MCF 10A (cell line): ENCODE results near the gene ERC2. TPM values are rescaled to one million over a fixed set of nuclear protein-coding genes. Genes with fewer than 3 reads are reported as not detected.

Experiments used
- BruUV-seq: library from RNA; stranded (reverse); fragments of 400-500 nt; replicated peaks from 2 replicates; lab custom pipeline; 2021; lab: Mats Ljungman, UMichigan
- CTCF ChIA-PET: fragments of 300-600 bp; sonication (Branson Sonifier 250); formaldehyde crosslinking; extraction: SDS; loops from one replicate; lab custom pipeline; 2021; ENCODE audit warnings: antibody characterized with exemption, inconsistent platforms; lab: Yijun Ruan, JAX
- POLR2A ChIA-PET: fragments of 300-600, 350-650 bp; sonication (Branson Sonifier 250); formaldehyde crosslinking; extraction: SDS; loops from one replicate; lab custom pipeline; 2020; ENCODE audit warnings: antibody characterized with exemption, inconsistent platforms; lab: Yijun Ruan, JAX
- DNase-seq: peaks from one replicate; pipeline ENCODE4 v3.0.0-alpha.2; 2018; ENCODE audit not compliant: unreplicated experiment
- H3K27ac Mint-ChIP-seq: one replicate; pipeline ENCODE4 v1.8.0; 2022; ENCODE audit warnings: mild to moderate bottlenecking, low read depth, mixed read lengths; ENCODE audit not compliant: unreplicated experiment
- H3K27me3 Mint-ChIP-seq: one replicate; pipeline ENCODE4 v1.8.0; 2022; ENCODE audit warnings: mixed read lengths; ENCODE audit not compliant: insufficient read depth, unreplicated experiment
- H3K36me3 Mint-ChIP-seq: one replicate; pipeline ENCODE4 v1.8.0; 2022; ENCODE audit warnings: mild to moderate bottlenecking, moderate library complexity, mixed read lengths; ENCODE audit not compliant: insufficient read depth, unreplicated experiment
- H3K4me1 Mint-ChIP-seq: one replicate; pipeline ENCODE4 v1.8.0; 2022; ENCODE audit warnings: mixed read lengths; ENCODE audit not compliant: insufficient read depth, unreplicated experiment
- H3K4me3 Mint-ChIP-seq: one replicate; pipeline ENCODE4 v1.8.0; 2022; ENCODE audit warnings: mild to moderate bottlenecking, moderate library complexity, mixed read lengths; ENCODE audit not compliant: unreplicated experiment
- H3K9me3 Mint-ChIP-seq: one replicate; pipeline ENCODE4 v1.8.0; 2022; ENCODE audit warnings: mixed read lengths; ENCODE audit not compliant: unreplicated experiment
- CTCF ChIP-seq: fragments of 200-600 bp; IDR thresholded peaks from one replicate; pipeline ENCODE4 v1.8.0; 2022; ENCODE audit warnings: antibody characterized with exemption, mild to moderate bottlenecking; ENCODE audit not compliant: unreplicated experiment
- intact Hi-C: fragments of 100-400 bp; cut with micrococcal nuclease; formaldehyde crosslinking; loops from 2 replicates; pipeline ENCODE4 v1.14.1; 2022
- total RNA-seq: library from RNA; stranded (reverse); gene quantifications from 2 replicates; pipeline ENCODE4 v1.2.3, GENCODE V29; 2022

The ERC2 gene
- total RNA-seq, 1 experiment from 2014 or later: 0.42 TPM

- ChIA-PET POLR2A (no interaction called here), CTCF (no interaction called here)
- no peak overlapping the region for H3K27ac Mint-ChIP-seq
- no peak for TF ChIP-seq CTCF
- intact Hi-C loops: no loop called here
- H3K9me3 Mint-ChIP-seq: no peaks in the 10 kb centered on the region
- no peaks in the 10 kb centered on the region for H3K36me3 Mint-ChIP-seq
- no peak for DNase-seq
- H3K4me3 Mint-ChIP-seq: no peak overlapping the region
- no TSS peak for BruUV-seq
- no peaks in the 10 kb centered on the region for H3K4me1 Mint-ChIP-seq
- peaks cover 11% of the 10 kb centered on the region for H3K27me3 Mint-ChIP-seq
Observed at GRCh38 chr3:55588146-55588765, 880.0 kb downstream of the ERC2 start.

- TF ChIP-seq CTCF: no peak
- H3K9me3 Mint-ChIP-seq: no peaks in the 10 kb centered on the region
- no peaks in the 10 kb centered on the region for H3K36me3 Mint-ChIP-seq
- H3K4me3 Mint-ChIP-seq: no peak overlapping the region
- no peaks in the 10 kb centered on the region for H3K4me1 Mint-ChIP-seq
- no peak overlapping the region for H3K27ac Mint-ChIP-seq
- no TSS peak for BruUV-seq
- no peak for DNase-seq
- ChIA-PET CTCF (no interaction called here), POLR2A (no interaction called here)
- H3K27me3 Mint-ChIP-seq: peaks cover 11% of the 10 kb centered on the region
- intact Hi-C loops: no loop called here
Observed at GRCh38 chr3:55585856-55586255, 882.4 kb downstream of the ERC2 start.

- H3K4me1 Mint-ChIP-seq: no peaks in the 10 kb centered on the region
- H3K9me3 Mint-ChIP-seq: no peaks in the 10 kb centered on the region
- BruUV-seq: no TSS peak
- intact Hi-C loops: no loop called here
- H3K4me3 Mint-ChIP-seq: no peak overlapping the region
- DNase-seq: no peak
- no peaks in the 10 kb centered on the region for H3K36me3 Mint-ChIP-seq
- H3K27me3 Mint-ChIP-seq: peaks cover 11% of the 10 kb centered on the region
- ChIA-PET CTCF (no interaction called here), POLR2A (no interaction called here)
- H3K27ac Mint-ChIP-seq: no peak overlapping the region
- TF ChIP-seq CTCF: no peak
Observed at GRCh38 chr3:55584716-55585368, 883.4 kb downstream of the ERC2 start.

GRCh38 chr3:55584030-55584429, 884.2 kb downstream of the ERC2 start:
- Mint-ChIP-seq H3K27me3 (peaks cover 11% of the 10 kb centered on the region), H3K4me1 (no peaks in the 10 kb centered on the region), H3K9me3 (no peaks in the 10 kb centered on the region), H3K36me3 (no peaks in the 10 kb centered on the region), H3K4me3 (no peak overlapping the region), H3K27ac (no peak overlapping the region)
- no TSS peak for BruUV-seq
- POLR2A ChIA-PET: no interaction called here
- intact Hi-C loops: no loop called here
- CTCF ChIA-PET: no interaction called here
- no peak for TF ChIP-seq CTCF
- no peak for DNase-seq
